WTC11 (cell line): ENCODE results near the gene PHLPP1. TPM values are rescaled to one million over a fixed set of nuclear protein-coding genes. Genes with fewer than 3 reads are reported as not detected.

Source experiments
- ATAC-seq: fragments of 200-7000 bp; cut with Tn5 transposase; 2 replicates; pipeline ENCODE4 v1.10.0; 2021; ENCODE audit warnings: mild to moderate bottlenecking, moderate library complexity
- CTCF ChIA-PET: fragments of 300-600 bp; sonication (Branson Sonifier 250); formaldehyde crosslinking; loops from one replicate; lab custom pipeline; 2021; ENCODE audit warnings: antibody characterized with exemption; lab: Charles Lee
- POLR2A ChIA-PET: fragments of 350-600 bp; sonication (Branson Sonifier 250); formaldehyde crosslinking; loops from one replicate; lab custom pipeline; 2021; ENCODE audit warnings: antibody characterized with exemption; lab: Charles Lee
- DNase-seq: peaks from one replicate; pipeline ENCODE4 v3.0.0; 2021; ENCODE audit warnings: low spot score
- H3K27ac Mint-ChIP-seq: 2 replicates; pipeline ENCODE4 v1.8.0; 2021; ENCODE audit warnings: mixed read lengths
- H3K27me3 Mint-ChIP-seq: 2 replicates; pipeline ENCODE4 v1.8.0; 2021; ENCODE audit warnings: low read depth, mild to moderate bottlenecking, moderate library complexity, mixed read lengths
- H3K36me3 Mint-ChIP-seq: 2 replicates; pipeline ENCODE4 v1.8.0; 2021; ENCODE audit warnings: mixed read lengths
- H3K4me1 Mint-ChIP-seq: 2 replicates; pipeline ENCODE4 v1.8.0; 2022; ENCODE audit warnings: mixed read lengths
- H3K4me3 Mint-ChIP-seq: 2 replicates; pipeline ENCODE4 v1.8.0; 2021; ENCODE audit warnings: mild to moderate bottlenecking, moderate library complexity, mixed read lengths
- H3K9me3 Mint-ChIP-seq: 2 replicates; pipeline ENCODE4 v1.8.0; 2021; ENCODE audit warnings: mixed read lengths
- ATF1 ChIP-seq: sonication (generic); formaldehyde crosslinking; IDR thresholded peaks from 2 replicates; pipeline ENCODE4 v1.8.1; 2023; ENCODE audit warnings: mild to moderate bottlenecking, moderate library complexity, missing genetic modification reagents
- ELF4 ChIP-seq: sonication (generic); formaldehyde crosslinking; IDR thresholded peaks from 2 replicates; pipeline ENCODE4 v1.8.1; 2022; ENCODE audit warnings: low read depth, mild to moderate bottlenecking, moderate library complexity, missing genetic modification reagents
- ESRRA ChIP-seq: sonication (generic); formaldehyde crosslinking; IDR thresholded peaks from 2 replicates; pipeline ENCODE4 v1.8.1; 2022; ENCODE audit warnings: mild to moderate bottlenecking, missing genetic modification reagents, borderline replicate concordance
- ETV6 ChIP-seq: sonication (generic); formaldehyde crosslinking; IDR thresholded peaks from 2 replicates; pipeline ENCODE4 v1.8.1; 2022; ENCODE audit warnings: mild to moderate bottlenecking, missing genetic modification reagents
- FOXJ3 ChIP-seq: sonication (generic); formaldehyde crosslinking; IDR thresholded peaks from 2 replicates; pipeline ENCODE4 v1.9.0; 2021; ENCODE audit warnings: missing genetic modification reagents, mild to moderate bottlenecking, borderline replicate concordance
- FOXP1 ChIP-seq: sonication (generic); formaldehyde crosslinking; IDR thresholded peaks from 2 replicates; pipeline ENCODE4 v1.8.0; 2022; ENCODE audit warnings: missing genetic modification reagents, mild to moderate bottlenecking, moderate library complexity, borderline replicate concordance
- GABPB1 ChIP-seq: sonication (generic); formaldehyde crosslinking; IDR thresholded peaks from 2 replicates; pipeline ENCODE4 v1.8.1; 2023; ENCODE audit warnings: mild to moderate bottlenecking, missing genetic modification reagents
- IRF2 ChIP-seq: sonication (generic); formaldehyde crosslinking; IDR thresholded peaks from 2 replicates; pipeline ENCODE4 v1.8.0; 2022; ENCODE audit warnings: low read depth, missing genetic modification reagents, borderline replicate concordance
- NFYB ChIP-seq: sonication (generic); formaldehyde crosslinking; conservative IDR thresholded peaks from 2 replicates; pipeline ENCODE4 v1.8.0; 2022; ENCODE audit warnings: low read depth, missing genetic modification reagents
- NR3C1 ChIP-seq: sonication (generic); formaldehyde crosslinking; conservative IDR thresholded peaks from 2 replicates; pipeline ENCODE4 v1.8.1; 2023; ENCODE audit warnings: low read depth, mild to moderate bottlenecking, missing genetic modification reagents
- RELA ChIP-seq: sonication (generic); formaldehyde crosslinking; IDR thresholded peaks from 2 replicates; pipeline ENCODE4 v1.8.1; 2022; ENCODE audit warnings: missing genetic modification reagents, mild to moderate bottlenecking, borderline replicate concordance
- TCF7 ChIP-seq: sonication (generic); formaldehyde crosslinking; IDR thresholded peaks from 2 replicates; pipeline ENCODE4 v1.8.0; 2022; ENCODE audit warnings: mild to moderate bottlenecking, low read depth, missing genetic modification reagents, moderate library complexity
- ZNF219 ChIP-seq: sonication (generic); formaldehyde crosslinking; IDR thresholded peaks from 2 replicates; pipeline ENCODE4 v1.8.0; 2023; ENCODE audit warnings: missing genetic modification reagents, mild to moderate bottlenecking, borderline replicate concordance
- ZNF263 ChIP-seq: sonication (generic); formaldehyde crosslinking; IDR thresholded peaks from 2 replicates; pipeline ENCODE4 v1.8.1; 2022; ENCODE audit warnings: low read depth, mild to moderate bottlenecking, moderate library complexity, missing genetic modification reagents
- ZNF416 ChIP-seq: fragments of 250-450 bp; sonication (Bioruptor Pico); IDR thresholded peaks from 2 replicates; pipeline ENCODE4 v1.9.0; 2021; ENCODE audit warnings: mild to moderate bottlenecking, inconsistent platforms
- total RNA-seq: library from RNA; stranded (reverse); gene quantifications from 3 replicates; pipeline ENCODE4 v1.2.3, GENCODE V29; 2021
- TF ChIP-seq, protein P1 (sequence below): sonication (generic); formaldehyde crosslinking; IDR thresholded peaks from 2 replicates; pipeline ENCODE4 v1.8.1; 2023; ENCODE audit warnings: mild to moderate bottlenecking, missing genetic modification reagents, moderate library complexity
- TF ChIP-seq, protein P2 (sequence below): sonication (generic); formaldehyde crosslinking; IDR thresholded peaks from 2 replicates; pipeline ENCODE4 v1.8.1; 2022; ENCODE audit warnings: mild to moderate bottlenecking, moderate library complexity, missing genetic modification reagents
- TF ChIP-seq, protein P3 (sequence below): sonication (generic); formaldehyde crosslinking; IDR thresholded peaks from 2 replicates; pipeline ENCODE4 v1.8.0; 2022; ENCODE audit warnings: missing genetic modification reagents
- TF ChIP-seq, protein P4 (sequence below): fragments of 250-450 bp; sonication (Bioruptor Pico); IDR thresholded peaks from 2 replicates; pipeline ENCODE4 v1.9.0; 2021; ENCODE audit warnings: mild to moderate bottlenecking

The PHLPP1 gene
- total RNA-seq, 1 experiment from 2014 or later: 52.0 TPM

DNA sequence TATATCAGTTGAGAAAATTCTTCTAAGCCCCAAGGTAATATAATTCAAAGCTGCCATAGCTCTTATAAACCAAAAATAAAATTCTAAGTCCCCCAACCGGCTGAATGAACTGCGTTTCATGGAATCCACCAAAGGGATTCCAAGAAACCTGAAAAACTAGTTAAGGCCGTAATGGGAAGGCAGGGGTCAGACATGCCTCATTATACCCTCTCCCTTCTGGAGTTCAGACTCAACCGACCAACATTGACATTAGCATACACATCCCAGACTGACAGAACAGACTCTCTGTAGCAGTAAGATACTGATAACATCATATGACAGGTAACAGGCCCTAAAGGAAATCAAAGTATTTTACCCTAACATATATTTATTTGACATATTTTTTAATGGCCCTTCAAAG, 31.4 kb upstream of the PHLPP1 start:
- Mint-ChIP-seq H3K27ac (peak overlapping the region; percentile 17; the same call in 1 of the 2 replicates), H3K4me1 (peaks cover 27% of the 10 kb centered on the region), H3K36me3 (peaks cover 8% of the 10 kb centered on the region), H3K27me3 (no peaks in the 10 kb centered on the region; the same call in 1 of the 2 replicates), H3K4me3 (no peak overlapping the region), H3K9me3 (peaks cover 9% of the 10 kb centered on the region)
- ATAC-seq (peak; percentile 70), DNase-seq (no peak)
- POLR2A ChIA-PET: no interaction called here
- TF ChIP-seq IRF2 (no peak), GABPB1 (CRISPR knock-in tag) (no peak), RELA (no peak), ATF1 (CRISPR knock-in tag) (no peak), ZNF263 (no peak), ESRRA (CRISPR knock-in tag) (no peak), FOXP1 (CRISPR knock-in tag) (no peak), NR3C1 (no peak), TCF7 (CRISPR knock-in tag) (no peak), NFYB (no peak), ZNF416 (CRISPR knock-in tag) (no peak), ELF4 (no peak)
- TF ChIP-seq, protein P1, sequence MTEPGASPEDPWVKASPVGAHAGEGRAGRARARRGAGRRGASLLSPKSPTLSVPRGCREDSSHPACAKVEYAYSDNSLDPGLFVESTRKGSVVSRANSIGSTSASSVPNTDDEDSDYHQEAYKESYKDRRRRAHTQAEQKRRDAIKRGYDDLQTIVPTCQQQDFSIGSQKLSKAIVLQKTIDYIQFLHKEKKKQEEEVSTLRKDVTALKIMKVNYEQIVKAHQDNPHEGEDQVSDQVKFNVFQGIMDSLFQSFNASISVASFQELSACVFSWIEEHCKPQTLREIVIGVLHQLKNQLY (CRISPR knock-in tag): no peak
- CTCF ChIA-PET: interaction anchor here (1.2 kb wide), 2 partner anchors 31 to 45 kb away, joined by 3 to 4 read pairs; partner anchors contain the start of gene PHLPP1

DNA sequence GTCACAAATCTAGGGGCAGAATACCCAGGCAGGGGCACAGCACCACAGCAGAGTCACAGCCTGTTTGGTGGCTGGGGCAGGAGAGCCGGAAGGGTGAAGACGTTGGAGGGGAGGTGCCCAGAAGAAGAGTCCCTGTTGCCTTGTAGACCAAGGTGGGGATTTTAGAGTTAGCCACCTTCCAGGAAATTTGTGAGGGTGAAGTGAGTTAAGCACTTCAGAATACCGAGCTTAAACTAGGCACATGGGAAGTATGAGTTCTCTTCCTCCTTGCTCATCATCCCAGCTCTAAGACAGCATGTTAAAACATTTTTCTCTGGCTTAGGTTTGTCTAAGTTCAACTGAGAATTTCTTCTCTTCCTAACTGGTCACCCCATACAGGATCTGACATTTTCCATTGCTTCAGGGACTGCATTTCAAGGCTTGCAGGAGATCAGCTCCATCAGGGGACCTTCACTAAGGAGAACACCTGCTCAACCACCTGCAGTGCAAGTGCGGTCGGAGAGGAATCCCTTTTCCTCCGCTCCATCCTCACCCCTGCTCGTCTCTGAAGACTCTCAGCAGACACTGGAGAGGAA, 26.5 kb upstream of the PHLPP1 start:
- ChIA-PET POLR2A (no interaction called here), CTCF (no interaction called here)
- H3K27me3 Mint-ChIP-seq: no peaks in the 10 kb centered on the region
- no peak overlapping the region for H3K27ac Mint-ChIP-seq
- no peak overlapping the region for H3K4me3 Mint-ChIP-seq
- ATAC-seq: no peak
- H3K4me1 Mint-ChIP-seq: peaks cover 5% of the 10 kb centered on the region
- TF ChIP-seq, protein P1 (CRISPR knock-in tag): no peak
- TF ChIP-seq, all 79 proteins: peak for 0
- DNase-seq: no peak
- Mint-ChIP-seq H3K36me3 (peaks cover 10% of the 10 kb centered on the region), H3K9me3 (peaks cover 15% of the 10 kb centered on the region)

DNA sequence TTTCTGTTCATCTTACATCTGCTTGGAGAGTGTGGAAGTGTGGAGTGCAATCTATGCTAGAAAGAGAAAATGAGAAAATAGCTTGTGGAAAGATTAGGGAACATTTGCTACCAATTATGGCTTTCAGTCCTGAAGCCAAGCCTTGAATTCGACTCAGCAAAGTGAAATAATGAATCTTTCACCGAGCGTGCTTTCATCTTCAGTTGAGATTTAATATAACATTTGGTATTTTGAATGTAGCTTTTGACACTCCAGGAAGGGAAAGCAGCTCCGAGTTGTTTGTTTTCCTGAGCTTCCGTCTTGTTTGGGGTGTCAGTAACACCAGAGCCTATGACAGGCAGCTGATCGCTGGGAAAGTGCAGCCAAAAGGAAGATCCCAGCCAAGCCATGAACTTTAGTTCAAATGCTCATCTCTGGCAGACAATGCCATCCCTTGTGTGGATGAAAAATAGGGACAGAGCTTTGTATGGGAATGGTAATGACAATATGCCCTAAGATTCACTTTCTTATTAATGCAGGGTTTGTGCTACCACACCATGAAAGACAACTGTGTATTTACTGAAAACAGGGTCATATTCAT, 25.0 kb upstream of the PHLPP1 start:
- TF ChIP-seq ESRRA (CRISPR knock-in tag) (no peak), FOXJ3 (CRISPR knock-in tag) (no peak), ZNF219 (CRISPR knock-in tag) (no peak), ETV6 (no peak)
- TF ChIP-seq, protein P2, sequence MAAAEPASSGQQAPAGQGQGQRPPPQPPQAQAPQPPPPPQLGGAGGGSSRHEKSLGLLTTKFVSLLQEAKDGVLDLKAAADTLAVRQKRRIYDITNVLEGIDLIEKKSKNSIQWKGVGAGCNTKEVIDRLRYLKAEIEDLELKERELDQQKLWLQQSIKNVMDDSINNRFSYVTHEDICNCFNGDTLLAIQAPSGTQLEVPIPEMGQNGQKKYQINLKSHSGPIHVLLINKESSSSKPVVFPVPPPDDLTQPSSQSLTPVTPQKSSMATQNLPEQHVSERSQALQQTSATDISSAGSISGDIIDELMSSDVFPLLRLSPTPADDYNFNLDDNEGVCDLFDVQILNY (CRISPR knock-in tag): no peak
- TF ChIP-seq, protein P3, sequence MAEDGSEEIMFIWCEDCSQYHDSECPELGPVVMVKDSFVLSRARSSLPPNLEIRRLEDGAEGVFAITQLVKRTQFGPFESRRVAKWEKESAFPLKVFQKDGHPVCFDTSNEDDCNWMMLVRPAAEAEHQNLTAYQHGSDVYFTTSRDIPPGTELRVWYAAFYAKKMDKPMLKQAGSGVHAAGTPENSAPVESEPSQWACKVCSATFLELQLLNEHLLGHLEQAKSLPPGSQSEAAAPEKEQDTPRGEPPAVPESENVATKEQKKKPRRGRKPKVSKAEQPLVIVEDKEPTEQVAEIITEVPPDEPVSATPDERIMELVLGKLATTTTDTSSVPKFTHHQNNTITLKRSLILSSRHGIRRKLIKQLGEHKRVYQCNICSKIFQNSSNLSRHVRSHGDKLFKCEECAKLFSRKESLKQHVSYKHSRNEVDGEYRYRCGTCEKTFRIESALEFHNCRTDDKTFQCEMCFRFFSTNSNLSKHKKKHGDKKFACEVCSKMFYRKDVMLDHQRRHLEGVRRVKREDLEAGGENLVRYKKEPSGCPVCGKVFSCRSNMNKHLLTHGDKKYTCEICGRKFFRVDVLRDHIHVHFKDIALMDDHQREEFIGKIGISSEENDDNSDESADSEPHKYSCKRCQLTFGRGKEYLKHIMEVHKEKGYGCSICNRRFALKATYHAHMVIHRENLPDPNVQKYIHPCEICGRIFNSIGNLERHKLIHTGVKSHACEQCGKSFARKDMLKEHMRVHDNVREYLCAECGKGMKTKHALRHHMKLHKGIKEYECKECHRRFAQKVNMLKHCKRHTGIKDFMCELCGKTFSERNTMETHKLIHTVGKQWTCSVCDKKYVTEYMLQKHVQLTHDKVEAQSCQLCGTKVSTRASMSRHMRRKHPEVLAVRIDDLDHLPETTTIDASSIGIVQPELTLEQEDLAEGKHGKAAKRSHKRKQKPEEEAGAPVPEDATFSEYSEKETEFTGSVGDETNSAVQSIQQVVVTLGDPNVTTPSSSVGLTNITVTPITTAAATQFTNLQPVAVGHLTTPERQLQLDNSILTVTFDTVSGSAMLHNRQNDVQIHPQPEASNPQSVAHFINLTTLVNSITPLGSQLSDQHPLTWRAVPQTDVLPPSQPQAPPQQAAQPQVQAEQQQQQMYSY (CRISPR knock-in tag): no peak
- TF ChIP-seq, protein P1 (CRISPR knock-in tag): no peak
- TF ChIP-seq, protein P4, sequence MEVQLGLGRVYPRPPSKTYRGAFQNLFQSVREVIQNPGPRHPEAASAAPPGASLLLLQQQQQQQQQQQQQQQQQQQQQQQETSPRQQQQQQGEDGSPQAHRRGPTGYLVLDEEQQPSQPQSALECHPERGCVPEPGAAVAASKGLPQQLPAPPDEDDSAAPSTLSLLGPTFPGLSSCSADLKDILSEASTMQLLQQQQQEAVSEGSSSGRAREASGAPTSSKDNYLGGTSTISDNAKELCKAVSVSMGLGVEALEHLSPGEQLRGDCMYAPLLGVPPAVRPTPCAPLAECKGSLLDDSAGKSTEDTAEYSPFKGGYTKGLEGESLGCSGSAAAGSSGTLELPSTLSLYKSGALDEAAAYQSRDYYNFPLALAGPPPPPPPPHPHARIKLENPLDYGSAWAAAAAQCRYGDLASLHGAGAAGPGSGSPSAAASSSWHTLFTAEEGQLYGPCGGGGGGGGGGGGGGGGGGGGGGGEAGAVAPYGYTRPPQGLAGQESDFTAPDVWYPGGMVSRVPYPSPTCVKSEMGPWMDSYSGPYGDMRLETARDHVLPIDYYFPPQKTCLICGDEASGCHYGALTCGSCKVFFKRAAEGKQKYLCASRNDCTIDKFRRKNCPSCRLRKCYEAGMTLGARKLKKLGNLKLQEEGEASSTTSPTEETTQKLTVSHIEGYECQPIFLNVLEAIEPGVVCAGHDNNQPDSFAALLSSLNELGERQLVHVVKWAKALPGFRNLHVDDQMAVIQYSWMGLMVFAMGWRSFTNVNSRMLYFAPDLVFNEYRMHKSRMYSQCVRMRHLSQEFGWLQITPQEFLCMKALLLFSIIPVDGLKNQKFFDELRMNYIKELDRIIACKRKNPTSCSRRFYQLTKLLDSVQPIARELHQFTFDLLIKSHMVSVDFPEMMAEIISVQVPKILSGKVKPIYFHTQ: no peak
- POLR2A ChIA-PET: no interaction called here
- H3K9me3 Mint-ChIP-seq: peaks cover 15% of the 10 kb centered on the region
- CTCF ChIA-PET: interaction anchor here (0.7 kb wide), 1 partner anchor 11 kb away, joined by 3 read pairs; no protein-coding TSS in a partner anchor
- no peak overlapping the region for H3K4me3 Mint-ChIP-seq
- DNase-seq: no peak
- H3K36me3 Mint-ChIP-seq: peaks cover 10% of the 10 kb centered on the region
- ATAC-seq: no peak
- no peaks in the 10 kb centered on the region; the same call in 1 of the 2 replicates for H3K4me1 Mint-ChIP-seq
- H3K27ac Mint-ChIP-seq: no peak overlapping the region
- no peaks in the 10 kb centered on the region for H3K27me3 Mint-ChIP-seq
